C4-2B (cell line): Measurements from ENCODE around the gene ANXA11.
"Not testable (repeated sequence)": the region's sequence is repeated elsewhere in the genome, so short reads cannot be mapped to it uniquely, and the experiment has no call there.

Experiments used
- ZFX ChIP-seq: fragments of 450-650 bp; IDR thresholded peaks from 2 replicates; pipeline ENCODE4 v1.6.1; 2017
- TF ChIP-seq, protein P1 (sequence below): fragments of 450-650 bp; conservative IDR thresholded peaks from 2 replicates; pipeline ENCODE4 v1.5.1; 2017; ENCODE audit warnings: mild to moderate bottlenecking

- TF ChIP-seq, protein P1, sequence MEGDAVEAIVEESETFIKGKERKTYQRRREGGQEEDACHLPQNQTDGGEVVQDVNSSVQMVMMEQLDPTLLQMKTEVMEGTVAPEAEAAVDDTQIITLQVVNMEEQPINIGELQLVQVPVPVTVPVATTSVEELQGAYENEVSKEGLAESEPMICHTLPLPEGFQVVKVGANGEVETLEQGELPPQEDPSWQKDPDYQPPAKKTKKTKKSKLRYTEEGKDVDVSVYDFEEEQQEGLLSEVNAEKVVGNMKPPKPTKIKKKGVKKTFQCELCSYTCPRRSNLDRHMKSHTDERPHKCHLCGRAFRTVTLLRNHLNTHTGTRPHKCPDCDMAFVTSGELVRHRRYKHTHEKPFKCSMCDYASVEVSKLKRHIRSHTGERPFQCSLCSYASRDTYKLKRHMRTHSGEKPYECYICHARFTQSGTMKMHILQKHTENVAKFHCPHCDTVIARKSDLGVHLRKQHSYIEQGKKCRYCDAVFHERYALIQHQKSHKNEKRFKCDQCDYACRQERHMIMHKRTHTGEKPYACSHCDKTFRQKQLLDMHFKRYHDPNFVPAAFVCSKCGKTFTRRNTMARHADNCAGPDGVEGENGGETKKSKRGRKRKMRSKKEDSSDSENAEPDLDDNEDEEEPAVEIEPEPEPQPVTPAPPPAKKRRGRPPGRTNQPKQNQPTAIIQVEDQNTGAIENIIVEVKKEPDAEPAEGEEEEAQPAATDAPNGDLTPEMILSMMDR: not testable (repeated sequence)
- not testable (repeated sequence) for TF ChIP-seq ZFX
These were observed 21.4 kb upstream of the ANXA11 start for GRCh38 chr10:80226723-80227122.
